ELR (cell line): ENCODE data around the gene MACF1.

Experiments
- DNase-seq: peaks from one replicate; pipeline ENCODE4 v3.0.0-alpha.2; 2015; ENCODE audit warnings: low read depth

MACF1 gene

GRCh38 chr1:39360731-39361130, 156.2 kb downstream of the MACF1 start:
- peak; percentile 15 for DNase-seq

GRCh38 chr1:39361446-39361845, 157.0 kb downstream of the MACF1 start:
- no peak for DNase-seq

- DNase-seq, result no peak
Observed at GRCh38 chr1:39363267-39363666, 158.8 kb downstream of the MACF1 start.

GRCh38 chr1:39368045-39368444, 163.6 kb downstream of the MACF1 start:
- no peak for DNase-seq

- DNase-seq, result no peak
Observed at GRCh38 chr1:39369565-39369964, 165.1 kb downstream of the MACF1 start.

GRCh38 chr1:39370602-39371001, 166.1 kb downstream of the MACF1 start:
- no peak for DNase-seq

GRCh38 chr1:39372105-39372504, 167.6 kb downstream of the MACF1 start:
- DNase-seq, result no peak

- DNase-seq, result no peak
Observed at GRCh38 chr1:39376656-39377055, 172.2 kb downstream of the MACF1 start.

GRCh38 chr1:39378377-39378776, 173.9 kb downstream of the MACF1 start:
- DNase-seq, result peak; percentile 34

GRCh38 chr1:39379187-39379586, 174.7 kb downstream of the MACF1 start:
- DNase-seq, result no peak

GRCh38 chr1:39380036-39380435, 175.5 kb downstream of the MACF1 start:
- no peak for DNase-seq

- DNase-seq, result no peak
Observed at GRCh38 chr1:39381839-39382238, 177.3 kb downstream of the MACF1 start.

GRCh38 chr1:39384305-39384704, 179.8 kb downstream of the MACF1 start:
- peak; percentile 20 for DNase-seq

- DNase-seq, result peak; percentile 59
Observed at GRCh38 chr1:39385067-39385988, 180.8 kb downstream of the MACF1 start.

GRCh38 chr1:39386997-39387396, 182.5 kb downstream of the MACF1 start:
- no peak for DNase-seq

- peak; percentile 95 for DNase-seq
Observed at GRCh38 chr1:39387452-39387851, 183.0 kb downstream of the MACF1 start.

- DNase-seq, result peak; percentile 96
Observed at GRCh38 chr1:39391691-39392679, 187.5 kb downstream of the MACF1 start.

GRCh38 chr1:39392851-39393573, 188.5 kb downstream of the MACF1 start:
- DNase-seq, result no peak

- DNase-seq, result no peak
Observed at GRCh38 chr1:39393645-39394044, 189.2 kb downstream of the MACF1 start.

GRCh38 chr1:39394059-39394458, 189.6 kb downstream of the MACF1 start:
- no peak for DNase-seq

GRCh38 chr1:39394598-39394997, 190.1 kb downstream of the MACF1 start:
- DNase-seq, result no peak

- DNase-seq, result peak; percentile 86
Observed at GRCh38 chr1:39395357-39395831, 190.9 kb downstream of the MACF1 start.
